ENCODE data around the gene PLCL2.

GRCh38 chr3:17111586-17111985, 226.8 kb downstream of the PLCL2 start:
- TF ChIP-seq POLR2AphosphoS5 (IDR thresholded peaks at IDR 0.05) (no peak), CTCF (IDR thresholded peaks at IDR 0.05) (no peak)

Measured in esophagus muscularis mucosa (tissue), 3 donors.